CD4-positive, alpha-beta T cell treated with Interleukin-15 for 4 hours (primary cell): ENCODE measurements around the gene SV2A.
"Not testable (repeated sequence)": the region's sequence is repeated elsewhere in the genome, so short reads cannot be mapped to it uniquely, and the experiment has no call there.

Experiments used
- DNase-seq: peaks from one replicate; pipeline ENCODE4 v3.0.0-alpha.2; 2020; ENCODE audit warnings: low spot score

The SV2A gene

DNA sequence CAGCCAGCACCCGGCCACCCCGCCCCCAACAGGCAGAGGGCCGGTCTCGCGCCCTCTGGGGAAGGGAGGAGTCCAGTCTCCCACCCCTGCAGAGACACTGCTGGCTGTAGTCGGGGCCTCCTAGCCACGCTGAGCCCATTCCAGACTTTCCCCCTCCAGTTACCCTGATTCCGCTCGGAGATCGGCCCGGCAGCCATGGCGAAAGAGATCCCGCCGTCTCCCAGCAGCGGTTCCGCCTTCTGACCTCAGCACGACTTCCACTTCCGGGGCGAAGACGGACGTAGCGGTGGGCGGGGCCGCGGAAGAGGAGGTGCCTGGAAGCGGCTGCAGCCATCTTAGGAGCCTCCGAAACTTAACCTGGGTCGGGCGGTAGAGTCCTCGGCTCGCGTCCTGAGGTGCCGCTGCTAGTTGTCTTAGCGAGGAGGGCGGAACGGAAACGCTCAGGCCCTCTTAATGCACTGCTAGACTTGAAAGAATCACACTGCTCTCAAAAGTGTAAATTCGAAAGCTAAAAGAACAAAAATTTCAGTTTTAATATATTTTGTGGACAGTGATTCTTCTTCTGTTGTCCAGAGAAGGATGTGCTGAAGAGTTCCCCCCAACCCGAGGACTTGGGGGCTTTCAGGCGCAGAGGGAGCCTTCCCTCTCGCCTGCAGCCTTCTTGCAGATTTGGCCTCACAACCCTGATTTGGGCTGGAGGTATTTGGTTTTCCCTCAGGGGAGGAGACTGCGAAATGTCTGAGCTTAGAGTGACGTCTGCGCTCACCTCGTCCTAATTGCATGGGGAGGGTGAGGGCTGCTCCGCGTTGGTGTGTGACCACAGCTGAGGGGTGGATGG, 10.1 kb upstream of the SV2A start, which contains the start of gene SF3B4:
Gene SF3B4 (minus strand): TSS at position 241 of the 838 bp plus-strand sequence. CDS start 44 bp downstream, at position 197.
- DNase-seq, result peak; percentile 94

DNA sequence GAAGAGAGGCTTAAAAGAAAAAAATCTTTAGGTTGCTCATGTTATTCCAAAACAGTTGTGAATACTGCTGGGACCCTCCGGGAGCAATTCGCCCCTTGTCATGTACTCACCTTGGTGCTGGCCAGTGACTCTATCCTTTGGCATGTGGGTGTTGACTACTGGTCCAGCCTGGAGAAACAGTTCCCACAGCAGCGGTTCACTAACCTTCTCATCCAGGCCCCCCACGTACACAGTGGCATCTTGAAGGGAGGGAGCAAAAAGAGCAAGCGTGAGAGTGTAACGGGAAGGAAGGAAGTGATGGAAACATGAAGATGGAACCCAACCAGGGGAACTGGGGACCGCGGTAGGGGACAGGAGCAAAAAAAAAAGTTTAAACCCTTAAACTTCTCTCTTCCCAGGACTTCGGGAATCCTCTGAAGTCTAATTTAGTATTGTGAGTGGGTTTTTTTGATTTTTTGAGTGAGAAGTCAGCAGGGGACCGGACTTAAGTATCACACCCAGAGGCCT, 9.5 kb upstream of the SV2A start:
- DNase-seq, result no peak

DNA sequence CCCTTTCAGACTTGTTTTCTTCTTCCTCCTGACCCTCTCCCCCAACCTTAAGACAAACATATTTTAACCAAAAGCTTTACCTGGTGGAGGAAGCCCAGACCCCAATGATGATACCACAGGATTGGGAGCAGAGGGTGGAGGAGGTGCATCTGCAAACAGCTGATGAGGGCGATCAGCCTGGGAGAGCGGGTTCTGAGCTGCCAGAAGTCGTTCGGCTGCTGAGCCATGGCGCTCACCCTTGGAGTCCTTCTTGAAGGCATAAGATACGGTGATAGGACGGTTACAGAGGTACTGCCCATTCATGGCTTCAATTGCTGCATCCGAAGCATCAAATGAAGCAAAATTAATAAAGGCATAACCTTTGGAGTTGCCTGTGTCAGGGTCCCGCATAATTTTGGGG, 8.7 kb upstream of the SV2A start:
- DNase-seq, result no peak

DNA sequence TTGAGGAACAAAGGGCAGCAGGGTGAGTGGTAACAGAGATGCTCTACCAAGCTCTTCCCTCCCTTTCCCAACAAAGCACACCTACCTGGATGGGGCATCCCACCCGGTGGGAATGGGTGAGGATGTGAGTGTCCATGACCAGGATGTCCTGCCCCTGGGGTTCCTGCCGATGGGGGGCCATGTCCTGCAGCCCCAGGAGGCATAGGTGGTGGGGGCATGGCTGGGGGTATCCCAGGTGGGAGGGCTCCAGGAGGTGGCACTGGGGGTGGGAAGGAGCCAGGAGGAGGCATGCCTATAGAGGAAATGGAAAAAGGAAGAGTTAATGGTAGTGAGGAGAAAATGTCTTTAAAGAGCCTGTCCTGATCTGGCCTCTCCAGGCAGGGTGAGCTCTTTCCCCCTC, 8.1 kb upstream of the SV2A start:
- DNase-seq, result no peak

DNA sequence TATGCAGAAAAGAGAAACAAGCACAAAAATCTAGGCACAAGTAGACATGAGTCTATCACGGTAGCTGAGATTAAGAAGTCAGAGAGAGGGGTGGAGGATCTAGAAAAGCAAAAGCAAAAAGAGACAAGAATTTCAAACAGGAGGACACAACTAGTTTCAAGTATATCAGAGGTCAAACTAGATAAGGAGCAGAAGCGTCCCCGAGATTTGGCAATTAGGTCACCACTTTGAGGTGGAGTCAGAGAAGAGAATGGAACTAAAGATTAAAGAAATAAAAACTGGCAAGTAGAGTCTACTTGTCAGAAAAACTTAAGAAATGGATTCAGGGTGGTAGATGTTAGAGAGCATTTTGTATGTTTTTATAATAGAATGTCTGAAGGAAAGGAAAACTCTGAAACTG, 7.7 kb upstream of the SV2A start:
- DNase-seq, result no peak

DNA sequence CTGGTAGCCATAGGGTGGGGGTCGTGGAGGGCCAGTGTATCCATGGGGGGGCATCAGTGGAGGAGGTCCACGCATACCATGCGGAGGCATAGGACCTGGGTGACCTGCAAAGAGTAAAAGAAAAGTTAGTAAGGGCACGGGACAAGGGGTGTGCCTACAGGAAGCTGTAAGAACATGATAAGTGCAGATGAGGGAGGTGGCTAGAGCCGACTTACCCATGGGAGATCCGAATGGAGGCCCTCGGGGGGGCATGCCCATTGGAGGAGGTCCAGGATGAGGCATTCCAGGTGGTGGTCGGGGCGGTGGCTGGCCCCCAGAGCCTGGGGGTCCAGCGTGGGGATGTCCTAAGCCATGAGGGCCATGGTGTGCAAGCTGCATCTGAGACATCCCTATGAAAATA, 6.0 kb upstream of the SV2A start:
- no peak for DNase-seq

DNA sequence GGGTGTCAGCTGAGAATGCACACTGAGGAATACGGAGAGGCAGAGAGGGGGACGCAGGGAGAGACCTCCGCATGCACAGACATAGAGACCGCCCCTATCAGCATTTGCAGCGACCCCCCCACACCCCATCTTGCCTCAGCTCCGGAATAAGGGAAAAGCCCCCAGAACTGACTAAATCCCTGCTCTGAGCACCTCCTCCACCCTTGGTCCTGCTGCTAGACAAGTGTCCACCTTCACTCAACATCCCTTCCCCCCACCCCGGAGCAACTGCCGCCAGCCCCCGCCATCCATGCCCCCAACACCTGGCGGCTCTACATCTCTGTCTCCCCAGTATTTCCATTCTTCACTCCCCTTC, 769 bp downstream of the SV2A start:
- no peak for DNase-seq

DNA sequence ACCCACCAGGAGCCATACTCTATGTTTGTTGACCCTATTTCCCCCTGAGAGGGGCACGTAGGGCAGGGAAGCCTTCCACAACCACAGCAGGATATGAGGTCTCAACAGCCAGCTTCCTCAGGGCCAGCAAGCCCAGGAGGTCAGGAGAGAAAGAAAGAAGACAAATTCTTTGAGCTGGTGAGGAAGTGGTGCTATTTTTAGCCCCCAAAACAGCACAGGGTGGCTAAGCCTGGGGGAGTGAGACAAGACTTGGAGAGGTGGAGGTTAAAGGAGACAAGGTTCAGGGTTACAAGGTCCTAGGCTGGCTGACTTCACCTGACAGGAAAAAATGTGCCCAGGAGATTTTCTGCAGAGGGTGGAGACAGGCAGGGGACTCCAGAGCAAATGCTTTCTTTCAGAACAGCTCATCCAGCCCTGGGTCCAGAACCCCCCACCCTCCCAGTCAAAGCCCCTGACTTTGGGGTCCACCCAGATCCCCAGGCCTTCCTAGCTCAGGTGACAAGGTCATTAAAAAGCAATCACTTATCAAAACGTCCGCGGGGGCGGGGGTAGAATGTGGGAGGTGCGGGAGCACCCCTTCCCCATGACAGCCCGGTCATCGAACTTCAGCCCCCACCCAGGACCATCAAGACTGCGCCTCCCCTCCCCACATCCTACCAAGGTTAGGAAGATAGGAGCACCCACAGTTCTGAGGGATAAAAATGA, 1.3 kb downstream of the SV2A start:
- DNase-seq, result no peak

DNA sequence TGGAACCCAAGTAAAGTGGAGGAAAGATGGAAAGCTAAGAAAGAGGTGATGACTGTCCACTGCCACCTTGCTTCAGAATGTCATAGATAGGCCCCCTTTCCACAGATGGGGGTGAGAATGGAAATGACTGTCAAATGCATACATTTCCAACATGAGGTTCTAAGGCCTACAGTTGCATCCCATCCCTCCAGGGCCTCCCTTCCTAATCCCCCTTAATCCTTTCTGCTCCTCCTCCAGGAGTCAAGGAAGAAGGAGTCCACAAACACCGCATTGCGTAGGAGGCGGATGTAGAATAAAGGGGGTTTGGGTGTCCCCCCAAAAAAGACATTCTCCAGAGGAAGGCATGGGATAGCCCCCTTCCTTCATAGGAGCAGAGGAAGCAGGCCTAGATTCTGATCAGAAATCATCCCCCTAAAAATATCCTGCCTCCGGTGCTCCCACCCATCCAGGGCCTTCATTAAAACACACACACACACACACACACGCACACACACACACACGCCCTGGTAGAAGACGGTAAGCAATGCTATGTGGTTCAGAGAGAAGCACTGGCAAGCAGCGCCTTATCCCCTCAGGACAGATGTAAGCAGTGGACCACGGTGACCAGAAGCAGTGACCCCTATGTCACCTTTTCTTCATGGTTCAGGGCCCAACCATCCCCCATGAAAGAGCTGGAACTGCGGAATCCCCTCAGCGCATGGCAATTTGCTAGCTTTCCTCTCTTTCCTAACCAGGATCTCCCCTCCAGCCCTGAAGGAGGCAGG, 2.0 kb downstream of the SV2A start:
- DNase-seq, result no peak

DNA sequence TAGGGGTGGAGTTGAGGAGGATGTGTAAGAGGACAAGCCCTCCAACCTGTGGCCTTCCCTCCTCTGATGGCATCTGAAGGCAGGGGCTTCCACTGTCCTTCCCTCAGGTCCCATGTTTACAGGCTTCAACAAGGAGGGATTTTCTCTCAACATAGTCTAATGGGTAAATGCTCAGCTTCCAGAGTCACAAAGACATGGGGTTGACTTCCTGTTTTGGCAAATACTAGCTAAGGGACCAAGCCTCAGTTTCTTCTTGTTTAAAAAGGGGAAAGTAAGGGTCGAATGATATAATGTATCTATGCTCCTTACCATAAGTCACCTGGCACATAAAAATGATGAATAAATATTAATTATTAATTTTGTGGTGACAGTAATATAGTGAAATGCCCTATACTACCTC, 3.1 kb downstream of the SV2A start:
- DNase-seq, result no peak

DNA sequence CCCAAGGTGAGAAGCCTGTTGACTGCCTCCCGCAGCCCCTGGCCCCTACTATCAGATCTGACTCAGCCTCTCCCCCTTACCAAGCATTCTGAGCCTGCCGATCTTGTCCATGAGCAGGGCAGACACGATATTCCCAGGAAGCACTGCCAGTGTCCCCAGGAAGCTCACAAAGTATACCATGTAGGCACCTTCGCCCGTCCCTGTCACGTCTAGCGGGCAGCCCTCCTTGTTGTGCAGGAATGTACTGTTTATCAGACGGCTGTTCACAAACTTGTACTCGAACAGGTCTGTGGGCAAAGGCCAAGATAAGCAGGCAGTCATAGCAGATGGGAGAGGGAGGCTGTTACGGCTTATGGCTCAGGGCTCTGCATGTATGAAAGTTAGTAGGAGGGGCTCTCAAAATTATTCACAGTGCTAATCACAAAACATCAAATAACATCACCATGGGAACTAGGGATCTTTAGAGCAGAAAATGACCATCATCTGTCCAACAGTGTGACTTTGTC, 11.0 kb downstream of the SV2A start:
- DNase-seq, result no peak

DNA sequence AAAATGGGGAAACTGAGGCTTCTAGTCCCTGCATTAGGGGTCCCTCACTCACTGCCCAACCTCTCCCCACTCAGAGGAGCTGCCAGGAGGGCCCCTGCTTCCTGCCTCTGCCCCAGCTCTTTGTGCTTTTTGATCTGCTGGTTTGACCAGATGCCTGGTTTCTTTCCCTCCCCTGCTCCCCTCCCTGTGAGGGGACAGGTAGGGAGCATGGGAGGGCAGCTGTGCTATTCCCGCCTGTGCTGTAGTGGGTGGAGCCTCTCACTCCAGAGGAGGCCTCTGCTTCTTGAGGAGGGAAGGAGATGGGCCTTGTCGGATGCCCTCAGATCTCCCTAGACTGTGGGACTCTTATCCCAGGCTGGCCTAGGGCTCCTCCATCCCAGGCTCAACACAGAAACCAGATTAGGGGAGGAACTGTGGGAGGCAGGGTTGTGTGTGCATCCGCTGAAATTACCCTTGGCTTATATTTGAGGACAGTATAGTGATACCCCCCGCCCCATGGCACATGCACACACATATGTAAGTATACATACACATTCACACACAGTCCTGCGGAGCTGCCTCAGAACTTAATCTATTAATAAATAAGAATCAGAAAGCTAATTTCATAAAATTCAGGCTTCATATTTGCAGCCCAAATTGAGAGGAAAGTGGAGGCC, 13.7 kb downstream of the SV2A start:
- no peak for DNase-seq

DNA sequence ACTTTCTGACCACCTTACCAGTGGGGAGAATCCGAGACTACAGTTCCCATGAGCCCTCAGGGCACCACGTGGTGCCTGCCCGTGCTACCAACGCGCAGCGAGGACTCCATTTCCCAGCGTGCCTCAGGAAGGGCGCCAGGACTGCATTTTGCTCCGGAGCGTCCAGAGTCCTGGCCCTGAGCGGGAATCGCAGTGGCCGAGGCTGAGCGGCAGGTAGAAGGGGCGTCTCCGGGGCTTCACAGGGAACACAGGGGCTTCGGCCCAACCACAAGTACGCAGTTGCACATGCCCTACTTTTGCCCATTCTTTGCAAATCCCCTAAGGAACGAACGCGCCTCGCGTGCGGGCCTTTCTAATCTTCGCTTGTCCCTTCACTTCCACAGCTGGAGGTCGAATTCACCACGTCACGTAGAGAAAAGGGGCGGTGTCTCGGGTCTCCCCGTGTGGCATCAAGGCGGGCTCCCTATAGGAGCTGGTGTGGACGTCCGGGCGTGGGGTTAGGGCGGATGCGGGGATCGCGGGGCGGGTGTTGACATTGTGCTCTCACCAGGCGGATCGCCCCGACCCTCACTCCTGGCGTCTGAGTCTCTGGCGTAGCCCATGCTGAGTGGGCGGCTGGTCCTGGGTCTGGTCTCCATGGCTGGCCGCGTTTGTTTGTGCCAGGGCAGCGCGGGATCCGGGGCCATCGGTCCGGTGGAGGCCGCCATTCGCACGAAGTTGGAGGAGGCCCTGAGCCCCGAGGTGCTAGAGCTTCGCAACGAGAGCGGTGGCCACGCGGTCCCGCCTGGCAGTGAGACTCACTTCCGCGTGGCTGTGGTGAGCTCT, 18.0 kb downstream of the SV2A start, which contains the start of gene BOLA1:
Gene BOLA1 (plus strand): TSS at position 109 of the 825 bp plus-strand sequence. CDS start 492 bp downstream, at position 601.
- DNase-seq, result peak; percentile 81

DNA sequence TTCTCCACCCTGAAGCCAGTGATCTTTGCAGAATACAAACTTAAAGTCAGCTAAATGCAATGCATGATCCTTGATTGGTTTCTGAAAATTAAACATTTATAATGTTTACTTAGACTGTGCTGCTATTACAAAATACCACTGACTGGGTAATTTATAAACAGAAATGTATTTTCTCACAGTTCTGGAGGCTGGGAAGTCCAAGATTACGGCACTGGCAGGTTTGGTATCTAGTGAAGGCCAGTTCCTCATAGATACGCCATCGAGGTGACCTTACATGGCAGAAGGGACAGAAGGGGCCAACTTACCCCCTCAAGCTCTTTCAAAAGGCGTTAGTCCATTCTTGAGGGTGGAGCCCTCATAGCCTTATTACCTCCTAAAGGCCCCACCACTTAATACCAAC, 21.1 kb downstream of the SV2A start:
- DNase-seq, result no peak

DNA sequence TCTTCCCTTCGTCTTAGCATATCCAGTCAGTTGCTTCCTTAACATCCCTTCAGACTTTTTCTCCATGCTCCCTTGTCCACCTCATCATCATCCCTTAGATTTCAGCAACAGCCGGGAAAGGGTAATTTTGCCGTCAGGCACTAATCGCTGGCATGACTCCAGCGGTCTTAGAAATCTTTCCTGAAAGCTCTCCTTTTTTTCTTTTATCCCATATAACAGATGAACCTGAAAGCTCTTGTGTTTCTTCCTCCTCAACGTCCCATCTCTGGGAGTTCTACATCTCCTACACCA, 28.7 kb downstream of the SV2A start:
- no peak for DNase-seq

DNA sequence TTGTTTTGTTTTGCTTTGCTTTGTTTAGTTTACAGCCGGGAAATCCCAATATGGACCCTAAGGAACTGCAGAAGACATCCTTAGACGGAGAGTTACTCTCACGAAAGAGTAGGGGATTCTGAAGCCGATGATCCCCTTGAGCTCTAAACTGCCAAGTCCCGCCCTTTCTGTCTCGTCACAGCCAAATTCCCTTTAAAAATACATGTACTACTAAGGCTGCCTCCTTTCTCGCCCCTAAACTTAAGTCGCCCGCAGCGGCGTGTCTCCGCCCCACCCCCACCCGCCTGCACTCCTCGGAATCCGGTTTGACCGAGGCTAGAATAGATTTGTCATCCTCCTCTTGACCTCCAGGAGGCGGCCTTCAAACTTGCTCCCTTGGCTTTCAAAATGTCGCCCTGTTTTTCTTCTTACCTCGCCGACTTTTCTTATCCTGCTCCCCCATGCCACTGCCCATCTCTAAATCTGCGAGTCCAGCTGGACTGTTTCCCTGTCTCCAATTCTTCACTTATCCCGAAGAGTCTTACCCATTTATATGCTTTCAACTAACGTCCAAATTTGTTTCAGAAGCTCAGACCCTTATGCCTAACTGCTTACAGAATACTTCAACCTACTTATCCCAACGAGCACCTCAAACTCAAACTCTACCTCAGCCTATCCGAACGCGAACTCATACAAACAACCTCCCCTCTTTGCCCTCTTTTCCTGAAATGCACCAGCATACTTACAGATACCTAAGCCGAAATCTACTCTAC, 29.2 kb downstream of the SV2A start:
- DNase-seq, result peak; percentile 81

DNA sequence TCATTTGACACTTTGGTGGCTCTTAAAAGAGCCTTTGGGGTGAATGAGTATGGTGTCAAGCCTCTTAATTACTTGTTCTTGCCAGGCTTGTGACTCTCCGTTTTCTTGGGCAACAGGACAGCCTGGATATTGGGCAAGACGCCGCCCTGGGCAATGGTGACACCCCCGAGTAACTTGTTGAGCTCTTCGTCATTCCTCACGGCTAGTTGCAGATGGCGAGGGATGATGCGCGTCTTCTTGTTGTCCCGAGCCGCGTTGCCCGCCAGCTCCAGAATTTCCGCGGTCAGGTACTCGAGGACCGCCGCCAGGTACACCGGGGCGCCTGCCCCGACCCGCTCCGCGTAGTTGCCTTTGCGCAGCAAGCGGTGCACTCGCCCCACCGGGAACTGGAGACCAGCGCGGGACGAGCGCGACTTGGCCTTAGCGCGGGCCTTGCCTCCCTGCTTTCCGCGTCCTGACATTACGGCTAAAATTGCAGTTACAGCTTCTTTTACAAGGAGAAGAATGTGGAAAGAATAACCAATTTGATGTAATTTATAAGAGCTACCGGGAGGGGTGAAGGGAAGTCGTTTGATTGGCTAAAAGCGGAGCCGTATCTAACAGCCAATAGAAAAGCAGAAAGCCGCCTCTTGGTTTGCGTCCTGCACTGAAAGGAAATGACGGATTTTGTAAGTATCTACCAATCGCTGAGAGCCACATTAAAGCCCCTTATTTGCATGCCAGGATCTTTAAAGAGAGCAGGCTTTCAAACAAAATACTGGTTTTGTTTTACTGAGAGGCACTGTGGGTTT, 30.0 kb downstream of the SV2A start:
- DNase-seq, result peak; percentile 93

DNA sequence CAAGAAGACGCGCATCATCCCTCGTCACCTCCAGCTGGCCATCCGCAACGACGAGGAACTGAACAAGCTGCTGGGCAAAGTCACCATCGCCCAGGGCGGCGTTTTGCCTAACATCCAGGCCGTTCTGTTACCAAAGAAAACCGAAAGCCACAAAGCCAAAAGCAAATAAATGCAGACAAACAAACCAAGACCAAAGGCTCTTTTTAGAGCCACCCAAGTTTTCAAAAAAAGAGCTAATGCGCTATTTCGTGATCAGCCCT, 30.5 kb downstream of the SV2A start:
- DNase-seq, result not testable (repeated sequence)

DNA sequence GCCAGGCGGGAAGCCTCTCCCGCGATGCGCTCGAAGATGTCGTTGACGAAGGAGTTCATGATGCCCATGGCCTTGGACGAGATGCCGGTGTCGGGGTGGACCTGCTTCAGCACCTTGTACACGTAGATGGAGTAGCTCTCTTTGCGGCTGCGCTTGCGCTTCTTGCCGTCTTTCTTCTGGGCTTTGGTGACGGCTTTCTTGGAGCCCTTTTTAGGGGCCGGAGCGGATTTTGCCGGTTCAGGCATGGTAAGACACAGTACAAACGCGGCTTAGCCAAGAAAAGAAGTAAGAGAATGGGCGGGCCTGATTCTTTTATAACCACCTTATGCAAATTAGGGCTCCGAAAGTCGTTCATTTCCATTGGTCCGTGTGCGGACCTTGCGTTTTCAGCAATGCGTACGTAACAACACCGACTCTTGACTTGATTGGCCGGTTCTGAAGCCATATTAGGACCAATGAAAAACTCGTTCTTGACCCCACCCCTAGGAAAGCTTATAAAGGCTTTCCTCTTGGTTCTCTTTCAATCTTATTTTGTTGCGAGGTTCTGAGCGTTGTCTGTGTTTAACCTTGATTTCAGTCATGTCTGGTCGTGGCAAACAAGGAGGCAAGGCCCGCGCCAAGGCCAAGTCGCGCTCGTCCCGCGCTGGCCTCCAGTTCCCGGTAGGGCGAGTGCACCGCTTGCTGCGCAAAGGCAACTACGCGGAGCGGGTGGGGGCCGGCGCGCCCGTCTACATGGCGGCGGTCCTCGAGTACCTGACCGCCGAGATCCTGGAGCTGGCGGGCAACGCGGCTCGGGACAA, 31.0 kb downstream of the SV2A start:
- DNase-seq, result peak; percentile 95
